ENCODE data around the gene KCNK17.
"Not testable (repeated sequence)": the region's sequence is repeated elsewhere in the genome, so short reads cannot be mapped to it uniquely, and the experiment has no call there.

The KCNK17 gene

GRCh38 chr6:39302011-39302410 lies 12.2 kb downstream of the KCNK17 start:
- DNase-seq (ENCODE audit: low spot score), result no peak

- DNase-seq (ENCODE audit: low spot score), result no peak
Measured at GRCh38 chr6:39301606-39302005, 12.6 kb downstream of the KCNK17 start.

- peak; percentile 77 for DNase-seq (ENCODE audit: low spot score)
Measured at GRCh38 chr6:39300739-39301138, 13.5 kb downstream of the KCNK17 start.

- DNase-seq (ENCODE audit: low spot score), result no peak
Measured at GRCh38 chr6:39298061-39298460, 16.2 kb downstream of the KCNK17 start.

GRCh38 chr6:39296745-39297640 lies 17.2 kb downstream of the KCNK17 start:
- no peak for DNase-seq (ENCODE audit: low spot score)

GRCh38 chr6:39295611-39296011 lies 18.6 kb downstream of the KCNK17 start:
- DNase-seq (ENCODE audit: low spot score), result no peak

- DNase-seq (ENCODE audit: low spot score), result no peak
Measured at GRCh38 chr6:39294899-39295298, 19.3 kb downstream of the KCNK17 start.

DNA sequence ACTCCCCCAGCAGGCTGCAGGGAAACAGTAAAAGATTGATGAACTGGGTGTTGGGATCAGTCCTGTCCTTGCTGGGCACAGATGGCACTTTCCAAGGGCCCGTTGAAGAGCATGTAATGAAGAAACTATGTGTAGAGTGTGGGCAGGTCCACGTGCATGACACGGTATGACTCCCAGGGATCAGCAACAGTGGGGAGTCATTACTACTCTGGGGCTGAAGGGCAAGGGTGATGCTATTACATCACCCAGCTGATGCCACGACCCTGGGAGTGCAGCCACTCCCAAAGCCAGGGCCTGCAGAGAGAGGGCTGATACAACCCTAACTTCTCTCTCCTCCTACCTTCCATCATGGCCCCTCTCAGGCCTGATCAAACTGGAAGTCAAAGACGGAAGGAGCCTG lies 20.1 kb downstream of the KCNK17 start:
- DNase-seq (ENCODE audit: low spot score), result no peak

- DNase-seq (ENCODE audit: low spot score), result no peak
Measured at GRCh38 chr6:39292637-39293036, 21.6 kb downstream of the KCNK17 start.

DNA sequence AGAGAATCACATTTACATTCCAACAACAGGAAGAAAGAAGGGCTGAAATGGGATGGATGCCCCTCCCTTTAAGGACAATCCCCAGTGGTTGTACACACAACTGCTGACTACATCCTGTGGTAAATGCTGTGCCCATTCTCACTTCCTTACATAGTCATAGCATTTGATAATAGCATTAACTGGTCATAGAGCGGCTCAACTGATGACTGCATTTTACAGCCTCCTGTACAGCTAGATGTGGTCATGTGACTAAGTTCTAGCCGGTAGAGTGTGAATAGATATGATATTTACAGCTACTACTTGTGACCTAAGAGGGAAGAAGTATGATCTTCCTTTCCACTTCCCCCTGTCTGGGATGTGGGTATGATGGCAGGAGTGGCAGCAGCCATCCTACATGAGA lies 24.7 kb downstream of the KCNK17 start:
- DNase-seq (ENCODE audit: low spot score), result no peak

DNA sequence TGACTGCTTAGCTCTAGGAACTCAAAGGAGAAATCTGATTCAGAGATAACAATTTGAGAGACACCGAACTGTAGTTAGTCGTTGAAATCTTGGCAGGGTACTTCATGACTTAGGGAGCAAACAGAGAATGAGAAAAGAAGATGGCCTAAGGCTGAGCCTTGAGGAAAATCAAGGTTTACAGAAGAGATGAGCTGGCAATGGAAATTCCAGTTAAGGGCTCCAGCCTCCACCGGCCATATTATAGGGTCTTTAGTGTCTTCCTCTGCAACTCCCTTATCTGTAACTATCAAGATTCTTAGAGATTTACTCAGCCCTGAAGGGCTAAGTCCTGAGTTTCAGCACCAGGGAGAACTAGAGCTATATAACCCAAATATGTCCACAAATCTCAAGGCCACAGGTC lies 26.6 kb downstream of the KCNK17 start:
- DNase-seq (ENCODE audit: low spot score), result no peak

DNA sequence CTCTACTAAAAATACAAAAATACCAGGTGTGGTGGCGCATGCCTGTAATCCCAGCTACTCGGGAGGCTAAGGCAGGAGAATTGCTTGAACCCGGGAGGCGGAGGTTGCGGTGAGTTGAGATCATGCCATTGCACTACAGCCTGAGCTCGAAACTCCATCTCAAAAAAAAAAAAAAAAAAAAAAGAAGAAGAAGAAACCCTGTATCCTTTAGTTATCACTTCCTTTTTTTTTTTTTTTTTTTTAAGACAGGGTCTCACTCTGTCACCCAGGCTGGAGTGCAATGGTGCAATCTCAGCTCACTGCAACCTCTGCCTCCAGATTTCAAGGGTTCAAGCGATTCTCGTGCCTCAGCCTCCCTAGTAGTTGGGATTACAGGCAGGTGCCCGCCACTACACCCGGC lies 27.6 kb downstream of the KCNK17 start:
- DNase-seq (ENCODE audit: low spot score), result not testable (repeated sequence)

DNA sequence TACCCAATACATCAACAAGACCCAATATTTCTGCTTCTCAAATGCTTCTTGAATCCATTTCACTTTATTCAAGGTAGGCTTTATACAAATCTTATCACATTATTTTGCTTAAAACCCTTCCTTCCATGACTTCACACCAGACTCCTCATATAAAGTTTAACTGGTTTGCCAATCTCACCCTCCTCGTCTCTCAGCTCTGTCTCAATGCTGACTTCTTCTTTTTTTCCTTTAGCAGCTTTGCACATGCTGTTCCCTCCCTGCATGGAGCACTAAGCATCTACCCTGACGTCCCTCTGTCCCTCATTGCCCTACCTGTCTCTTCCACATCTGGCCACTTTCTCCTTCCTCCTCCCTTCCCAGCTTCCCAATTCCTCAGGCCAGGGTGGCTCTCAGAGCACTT lies 31.4 kb downstream of the KCNK17 start:
- DNase-seq (ENCODE audit: low spot score), result no peak

DNA sequence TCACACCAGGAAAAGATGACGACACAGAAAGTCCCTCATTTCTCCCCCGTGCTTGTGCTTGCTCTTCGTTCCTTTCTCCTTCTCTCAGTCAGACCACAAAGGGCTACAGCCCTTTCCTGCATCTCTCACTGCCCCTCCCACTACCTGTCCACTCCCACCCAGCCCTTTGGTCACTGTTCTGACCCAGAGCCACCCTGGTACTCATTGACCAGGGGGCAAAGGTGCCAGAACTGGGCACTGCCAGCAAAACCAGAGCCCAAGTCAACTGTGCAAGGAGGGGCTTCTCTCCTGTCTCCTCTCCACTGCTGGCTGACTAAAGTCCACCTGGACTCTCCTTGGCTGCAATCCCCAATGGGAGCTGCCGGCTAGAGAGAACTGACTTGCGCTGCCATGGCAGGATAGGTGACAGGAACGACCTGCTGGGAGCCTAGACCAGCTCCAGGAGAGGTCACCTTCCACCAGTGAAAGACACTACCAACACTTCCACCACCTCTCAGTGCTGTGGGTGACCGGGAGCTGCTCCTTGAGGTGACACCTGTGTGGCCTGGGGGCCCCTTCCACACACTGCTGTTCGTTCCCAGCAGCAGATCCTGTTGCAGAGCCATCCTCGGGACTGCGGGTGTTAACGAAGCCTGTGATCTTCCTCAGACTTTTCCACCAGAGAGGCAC lies 32.8 kb downstream of the KCNK17 start:
- DNase-seq (ENCODE audit: low spot score), result no peak

- no peak for DNase-seq (ENCODE audit: low spot score)
Measured at GRCh38 chr6:39280247-39280731, 33.9 kb downstream of the KCNK17 start.

GRCh38 chr6:39279539-39279938 lies 34.7 kb downstream of the KCNK17 start:
- DNase-seq (ENCODE audit: low spot score), result no peak

DNA sequence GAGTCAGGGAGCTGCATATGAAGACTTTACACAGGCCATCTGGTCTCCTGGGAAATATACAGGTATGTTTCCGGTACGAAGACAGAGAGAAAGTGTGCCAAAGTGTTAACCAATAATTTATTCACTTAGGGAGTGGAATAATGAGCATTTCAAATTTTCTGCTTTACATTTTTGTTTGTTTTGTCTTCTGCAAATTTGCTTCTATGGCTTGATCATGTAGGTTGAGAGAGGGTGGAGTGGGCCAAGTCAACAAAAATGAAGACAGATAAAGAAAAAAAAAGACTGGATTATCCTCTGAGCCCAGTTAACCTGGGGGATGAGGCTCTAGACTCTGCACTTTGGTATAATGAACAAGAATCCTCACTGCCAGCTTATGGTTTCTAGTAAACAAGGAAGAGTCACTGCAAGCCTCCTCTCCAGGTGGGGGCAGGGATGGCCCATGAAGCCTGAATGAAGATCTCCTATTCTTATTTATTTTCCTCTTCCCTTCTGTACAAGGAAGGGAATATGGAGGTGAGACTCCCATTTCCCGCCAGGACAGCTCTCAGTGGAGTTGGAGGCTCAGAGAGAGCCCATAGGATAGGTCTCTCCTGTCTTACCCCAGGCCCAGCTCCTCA lies 37.7 kb downstream of the KCNK17 start:
- no peak for DNase-seq (ENCODE audit: low spot score)

DNA sequence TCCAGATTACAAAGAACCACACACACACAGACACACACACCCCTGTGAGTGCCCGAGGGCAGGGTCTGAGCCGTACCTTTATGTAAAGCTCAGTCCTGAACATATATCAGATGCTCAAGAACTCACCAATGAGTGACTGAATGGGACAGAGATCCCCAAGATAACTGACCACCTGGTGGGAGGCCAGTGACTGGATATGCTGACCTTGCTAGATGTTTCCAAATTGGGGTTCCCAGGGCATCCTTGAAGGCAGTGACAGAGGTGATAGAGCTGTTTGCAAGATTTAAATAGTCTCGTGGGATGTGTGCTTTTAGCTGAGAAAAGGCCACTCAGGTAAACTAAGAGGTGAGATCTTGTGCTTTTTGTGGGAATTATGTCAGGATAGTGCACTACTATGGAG lies 39.3 kb downstream of the KCNK17 start:
- no peak for DNase-seq (ENCODE audit: low spot score)

- DNase-seq (ENCODE audit: low spot score), result no peak
Measured at GRCh38 chr6:39274471-39274870, 39.7 kb downstream of the KCNK17 start.

DNA sequence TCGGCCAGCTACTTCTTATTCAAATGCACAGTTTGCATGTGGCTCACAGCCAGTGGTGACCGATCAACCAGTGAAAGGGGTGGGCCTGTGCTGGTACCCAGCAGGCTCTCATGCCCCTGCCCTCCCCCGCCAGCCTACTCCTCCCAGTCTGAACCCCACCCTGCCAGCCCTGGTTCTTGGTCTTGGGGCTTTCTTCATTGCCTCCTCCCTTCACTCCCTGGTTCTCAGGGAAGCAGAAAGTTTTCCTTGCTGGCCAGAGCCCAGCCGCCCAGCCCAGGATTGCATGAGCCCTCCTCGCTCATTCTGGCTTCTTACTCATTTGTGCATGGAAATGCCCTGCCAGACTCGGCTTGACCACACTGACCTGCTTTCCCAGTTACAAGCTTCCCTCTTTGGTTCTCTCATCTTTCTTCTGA lies 40.8 kb downstream of the KCNK17 start:
- DNase-seq (ENCODE audit: low spot score), result no peak

DNA sequence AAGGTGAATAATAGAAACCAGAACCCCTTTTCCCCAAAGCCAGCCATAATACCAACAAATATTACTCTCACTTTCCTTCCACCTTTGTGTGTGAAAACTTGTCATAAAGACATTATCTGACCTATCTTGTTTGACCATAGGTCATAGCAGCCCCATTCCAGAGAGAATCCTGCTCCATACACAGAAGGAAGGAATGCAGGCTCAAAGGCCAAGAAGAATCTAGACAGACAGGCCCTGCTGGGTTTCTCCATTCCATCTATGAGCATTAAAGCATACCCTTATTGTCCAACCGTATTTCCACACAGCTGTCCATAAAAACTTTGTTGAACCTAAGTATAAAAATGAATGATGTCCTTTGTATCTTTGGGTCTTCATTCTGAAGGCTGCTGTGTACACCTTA lies 44.3 kb downstream of the KCNK17 start:
- DNase-seq (ENCODE audit: low spot score), result no peak

GRCh38 chr6:39268721-39269120 lies 45.5 kb downstream of the KCNK17 start:
- no peak for DNase-seq (ENCODE audit: low spot score)

GRCh38 chr6:39268171-39268570 lies 46.0 kb downstream of the KCNK17 start:
- DNase-seq (ENCODE audit: low spot score), result no peak

All from pons (tissue), 1 donor.